ENCODE data around the gene NFATC2.

DNA sequence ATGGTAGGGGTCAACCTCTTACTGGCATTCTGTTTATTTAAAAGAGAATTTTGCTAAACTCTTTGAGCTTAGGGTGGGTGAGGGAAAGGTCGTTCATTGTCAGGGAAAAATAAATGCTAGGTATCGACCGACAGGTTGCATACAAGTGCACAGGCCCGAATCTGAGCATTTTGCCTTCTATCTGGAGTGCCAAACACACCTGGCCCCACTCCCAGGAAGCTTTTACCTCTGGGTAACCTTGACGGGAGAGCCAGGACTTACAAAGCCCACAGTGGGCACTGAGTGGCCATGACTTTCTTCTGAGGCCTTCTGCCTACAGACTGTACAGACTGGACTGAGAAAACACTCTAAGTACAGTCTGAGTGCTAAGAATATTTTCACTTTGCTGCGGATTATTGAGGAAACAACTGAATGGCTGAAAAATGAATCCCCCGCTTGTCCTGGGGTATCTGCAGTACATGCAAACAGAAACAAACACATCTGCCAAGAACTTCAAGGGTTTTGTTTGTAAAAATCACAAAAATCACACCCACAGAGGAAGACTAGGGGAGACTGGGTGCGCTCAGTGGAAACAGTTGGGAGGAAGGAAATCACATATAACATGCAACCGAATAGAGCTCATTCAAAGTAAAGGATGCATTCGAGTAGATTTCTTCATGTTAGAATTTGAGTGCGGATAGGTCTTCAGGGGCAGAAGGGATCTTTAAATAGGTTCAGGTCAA lies 152.8 kb downstream of the NFATC2 start:
- TF ChIP-seq, protein P1, sequence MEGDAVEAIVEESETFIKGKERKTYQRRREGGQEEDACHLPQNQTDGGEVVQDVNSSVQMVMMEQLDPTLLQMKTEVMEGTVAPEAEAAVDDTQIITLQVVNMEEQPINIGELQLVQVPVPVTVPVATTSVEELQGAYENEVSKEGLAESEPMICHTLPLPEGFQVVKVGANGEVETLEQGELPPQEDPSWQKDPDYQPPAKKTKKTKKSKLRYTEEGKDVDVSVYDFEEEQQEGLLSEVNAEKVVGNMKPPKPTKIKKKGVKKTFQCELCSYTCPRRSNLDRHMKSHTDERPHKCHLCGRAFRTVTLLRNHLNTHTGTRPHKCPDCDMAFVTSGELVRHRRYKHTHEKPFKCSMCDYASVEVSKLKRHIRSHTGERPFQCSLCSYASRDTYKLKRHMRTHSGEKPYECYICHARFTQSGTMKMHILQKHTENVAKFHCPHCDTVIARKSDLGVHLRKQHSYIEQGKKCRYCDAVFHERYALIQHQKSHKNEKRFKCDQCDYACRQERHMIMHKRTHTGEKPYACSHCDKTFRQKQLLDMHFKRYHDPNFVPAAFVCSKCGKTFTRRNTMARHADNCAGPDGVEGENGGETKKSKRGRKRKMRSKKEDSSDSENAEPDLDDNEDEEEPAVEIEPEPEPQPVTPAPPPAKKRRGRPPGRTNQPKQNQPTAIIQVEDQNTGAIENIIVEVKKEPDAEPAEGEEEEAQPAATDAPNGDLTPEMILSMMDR (IDR thresholded peaks at IDR 0.05; ENCODE audit: insufficient read depth, low read length, poor library complexity, severe bottlenecking), result no peak
- no peak for TF ChIP-seq EZH2phosphoT487 (conservative IDR thresholded peaks at IDR 0.05; ENCODE audit: low read length)

Measured in SU-DHL-6 (cell line).